ENCODE measurements around the gene ZNF441. TPM values are rescaled to one million over a fixed set of nuclear protein-coding genes. Genes with fewer than 3 reads are reported as not detected.

Gene ZNF441
- total RNA-seq, 2 experiments from 2014 or later: 4.0 TPM

GRCh38 chr19:11783767-11784166 is 17.0 kb downstream of the ZNF441 start:
- H3K27ac Mint-ChIP-seq: no peak overlapping the region
- CTCF ChIA-PET: interaction anchor here (1.0 kb wide), 1 partner anchor 14 kb away, joined by 3 read pairs; the partner anchor contains the start of gene ZNF491
- H3K27me3 Mint-ChIP-seq (ENCODE audit: low read depth): no peaks in the 10 kb centered on the region
- no peak overlapping the region for H3K4me3 Mint-ChIP-seq
- no peaks in the 10 kb centered on the region for H3K4me1 Mint-ChIP-seq (ENCODE audit: low read depth)
- H3K36me3 Mint-ChIP-seq (ENCODE audit: low read depth): peaks cover 60% of the 10 kb centered on the region
- H3K9me3 Mint-ChIP-seq: peaks cover 70% of the 10 kb centered on the region
- DNase-seq: no peak
- intact Hi-C loops (cut with micrococcal nuclease): no loop called here

GRCh38 chr19:11784356-11784755 is 17.6 kb downstream of the ZNF441 start:
- Mint-ChIP-seq H3K4me3 (no peak overlapping the region), H3K27me3 (ENCODE audit: low read depth) (no peaks in the 10 kb centered on the region), H3K4me1 (ENCODE audit: low read depth) (no peaks in the 10 kb centered on the region), H3K27ac (no peak overlapping the region), H3K36me3 (ENCODE audit: low read depth) (peaks cover 54% of the 10 kb centered on the region), H3K9me3 (peaks cover 69% of the 10 kb centered on the region)
- no peak for DNase-seq
- intact Hi-C loops (cut with micrococcal nuclease): no loop called here
- CTCF ChIA-PET: interaction anchor here (1.0 kb wide), 1 partner anchor 14 kb away, joined by 3 read pairs; the partner anchor contains the start of gene ZNF491

- intact Hi-C loops (cut with micrococcal nuclease): no loop called here
- no peak for DNase-seq
- H3K4me3 Mint-ChIP-seq: no peak overlapping the region
- peaks cover 30% of the 10 kb centered on the region for H3K36me3 Mint-ChIP-seq (ENCODE audit: low read depth)
- CTCF ChIA-PET: no interaction called here
- H3K9me3 Mint-ChIP-seq: peaks cover 59% of the 10 kb centered on the region
- H3K4me1 Mint-ChIP-seq (ENCODE audit: low read depth): no peaks in the 10 kb centered on the region
- no peaks in the 10 kb centered on the region for H3K27me3 Mint-ChIP-seq (ENCODE audit: low read depth)
- H3K27ac Mint-ChIP-seq: no peak overlapping the region
These were observed 20.7 kb downstream of the ZNF441 start for GRCh38 chr19:11787536-11787935.

- Mint-ChIP-seq H3K27me3 (ENCODE audit: low read depth) (peaks cover 2% of the 10 kb centered on the region), H3K4me3 (no peak overlapping the region), H3K9me3 (peaks cover 17% of the 10 kb centered on the region), H3K4me1 (ENCODE audit: low read depth) (peaks cover 9% of the 10 kb centered on the region), H3K36me3 (ENCODE audit: low read depth) (peaks cover 2% of the 10 kb centered on the region), H3K27ac (no peak overlapping the region)
- CTCF ChIA-PET: no interaction called here
- DNase-seq: no peak
- intact Hi-C loops (cut with micrococcal nuclease): no loop called here
These were observed 26.1 kb downstream of the ZNF441 start for GRCh38 chr19:11792942-11793341.

- Mint-ChIP-seq H3K4me1 (ENCODE audit: low read depth) (peaks cover 12% of the 10 kb centered on the region), H3K4me3 (peak overlapping the region; percentile 84), H3K36me3 (ENCODE audit: low read depth) (peaks cover 4% of the 10 kb centered on the region), H3K27me3 (ENCODE audit: low read depth) (peaks cover 2% of the 10 kb centered on the region), H3K27ac (peak overlapping the region; percentile 13), H3K9me3 (peaks cover 3% of the 10 kb centered on the region)
- intact Hi-C loops (cut with micrococcal nuclease): loop anchor here (1.0 to 2.0 kb wide), 4 partner anchors 17 to 340 kb away; partner anchors contain the start of genes ZNF440 and ZNF878
- peak; percentile 93 for DNase-seq
- CTCF ChIA-PET: interaction anchor here (0.6 to 3.0 kb wide), 43 partner anchors 9 to 721 kb away, joined by 3 to 40 read pairs (median 4); partner anchors contain the start of genes ZNF136, ZNF20, ZNF439 and ZNF440
These were observed 30.7 kb downstream of the ZNF441 start for GRCh38 chr19:11797491-11797890.

- Mint-ChIP-seq H3K27ac (peak within 1 kb of the TSS; percentile 67), H3K27me3 (ENCODE audit: low read depth) (peaks cover 2% of the 10 kb centered on the region), H3K36me3 (ENCODE audit: low read depth) (peaks cover 6% of the 10 kb centered on the region), H3K9me3 (peaks cover 6% of the 10 kb centered on the region), H3K4me3 (peak within 1 kb of the TSS; percentile 84), H3K4me1 (ENCODE audit: low read depth) (peaks cover 12% of the 10 kb centered on the region)
- CTCF ChIA-PET: interaction anchor here (0.6 to 3.0 kb wide), 31 partner anchors 11 to 346 kb away, joined by 3 to 40 read pairs (median 5); partner anchors contain the start of genes ZNF20, ZNF439, ZNF440 and ZNF700
- intact Hi-C loops (cut with micrococcal nuclease): loop anchor here (1.0 to 2.0 kb wide), 6 partner anchors 32 to 342 kb away; partner anchors contain the start of genes ZNF20, ZNF439 and ZNF441
- DNase-seq: peak; percentile 95
These were observed 31.9 kb downstream of the ZNF441 start, which contains the start of gene ZNF491 for GRCh38 chr19:11798391-11799330. ZNF491 (plus strand) TSS chr19:11798523; CDS start chr19:11805954, 7,431 bp downstream.

GRCh38 chr19:11806354-11807098 is 39.7 kb downstream of the ZNF441 start:
- intact Hi-C loops (cut with micrococcal nuclease): no loop called here
- no peak for DNase-seq
- H3K9me3 Mint-ChIP-seq: peaks cover 40% of the 10 kb centered on the region
- H3K27me3 Mint-ChIP-seq (ENCODE audit: low read depth): no peaks in the 10 kb centered on the region
- H3K4me3 Mint-ChIP-seq: no peak overlapping the region
- CTCF ChIA-PET: no interaction called here
- no peaks in the 10 kb centered on the region for H3K4me1 Mint-ChIP-seq (ENCODE audit: low read depth)
- H3K27ac Mint-ChIP-seq: no peak overlapping the region
- H3K36me3 Mint-ChIP-seq (ENCODE audit: low read depth): peaks cover 28% of the 10 kb centered on the region

- peaks cover under 1% of the 10 kb centered on the region for H3K4me1 Mint-ChIP-seq (ENCODE audit: low read depth)
- H3K27me3 Mint-ChIP-seq (ENCODE audit: low read depth): no peaks in the 10 kb centered on the region
- DNase-seq: no peak
- CTCF ChIA-PET: no interaction called here
- no peak overlapping the region for H3K27ac Mint-ChIP-seq
- no peak overlapping the region for H3K4me3 Mint-ChIP-seq
- H3K36me3 Mint-ChIP-seq (ENCODE audit: low read depth): peaks cover 28% of the 10 kb centered on the region
- intact Hi-C loops (cut with micrococcal nuclease): no loop called here
- peaks cover 40% of the 10 kb centered on the region for H3K9me3 Mint-ChIP-seq
These were observed 40.2 kb downstream of the ZNF441 start for GRCh38 chr19:11807099-11807380.

- no peaks in the 10 kb centered on the region for H3K27me3 Mint-ChIP-seq (ENCODE audit: low read depth)
- intact Hi-C loops (cut with micrococcal nuclease): loop anchor here (1.0 to 5.0 kb wide), 4 partner anchors 16 to 74 kb away; partner anchors contain the start of genes ZNF439 and ZNF441
- no peak for DNase-seq
- H3K4me1 Mint-ChIP-seq (ENCODE audit: low read depth): peaks cover 21% of the 10 kb centered on the region
- H3K4me3 Mint-ChIP-seq: peak overlapping the region; percentile 88
- peaks cover 13% of the 10 kb centered on the region for H3K36me3 Mint-ChIP-seq (ENCODE audit: low read depth)
- peaks cover 22% of the 10 kb centered on the region for H3K9me3 Mint-ChIP-seq
- CTCF ChIA-PET: interaction anchor here (0.9 to 4.7 kb wide), 5 partner anchors 16 to 331 kb away, joined by 3 to 40 read pairs (median 3); partner anchors contain the start of genes ZNF439 and ZNF491
- H3K27ac Mint-ChIP-seq: peak overlapping the region; percentile 66
These were observed 46.9 kb downstream of the ZNF441 start for GRCh38 chr19:11813703-11814028.

- peaks cover 17% of the 10 kb centered on the region for H3K9me3 Mint-ChIP-seq
- peak within 1 kb of the TSS; percentile 66 for H3K27ac Mint-ChIP-seq
- peaks cover 21% of the 10 kb centered on the region for H3K4me1 Mint-ChIP-seq (ENCODE audit: low read depth)
- peak within 1 kb of the TSS; percentile 88 for H3K4me3 Mint-ChIP-seq
- intact Hi-C loops (cut with micrococcal nuclease): loop anchor here (1.0 to 5.0 kb wide), 4 partner anchors 17 to 75 kb away; partner anchors contain the start of genes ZNF439 and ZNF441
- CTCF ChIA-PET: interaction anchor here (0.9 to 4.7 kb wide), 5 partner anchors 16 to 331 kb away, joined by 3 to 40 read pairs (median 3); partner anchors contain the start of gene ZNF491
- H3K36me3 Mint-ChIP-seq (ENCODE audit: low read depth): peaks cover 14% of the 10 kb centered on the region
- H3K27me3 Mint-ChIP-seq (ENCODE audit: low read depth): no peaks in the 10 kb centered on the region
- peak; percentile 93 for DNase-seq
These were observed 47.4 kb downstream of the ZNF441 start, which contains the start of gene ZNF440 for GRCh38 chr19:11814029-11814699. ZNF440 (plus strand) TSS chr19:11814273; CDS start chr19:11814448, 175 bp downstream.

GRCh38 chr19:11814700-11815035 is 47.9 kb downstream of the ZNF441 start:
- DNase-seq: no peak
- H3K9me3 Mint-ChIP-seq: peaks cover 17% of the 10 kb centered on the region
- intact Hi-C loops (cut with micrococcal nuclease): loop anchor here (1.0 to 5.0 kb wide), 4 partner anchors 17 to 75 kb away; partner anchors contain the start of genes ZNF439 and ZNF441
- H3K4me3 Mint-ChIP-seq: peak overlapping the region; percentile 78
- H3K36me3 Mint-ChIP-seq (ENCODE audit: low read depth): peaks cover 15% of the 10 kb centered on the region
- H3K27me3 Mint-ChIP-seq (ENCODE audit: low read depth): no peaks in the 10 kb centered on the region
- H3K4me1 Mint-ChIP-seq (ENCODE audit: low read depth): peaks cover 21% of the 10 kb centered on the region
- no peak overlapping the region for H3K27ac Mint-ChIP-seq
- CTCF ChIA-PET: interaction anchor here (1.4 to 4.7 kb wide), 3 partner anchors 17 to 276 kb away, joined by 3 to 40 read pairs (median 3); partner anchors contain the start of gene ZNF491
